ENCODE data around the gene SCRN1. TPM values are rescaled to one million over a fixed set of nuclear protein-coding genes. Genes with fewer than 3 reads are reported as not detected.
A peak's percentile ranks its signal among the peaks of the same experiment; 100 is the strongest.

Gene SCRN1
- total RNA-seq, 1 donor from 2014 or later, result 35.5 TPM

DNA sequence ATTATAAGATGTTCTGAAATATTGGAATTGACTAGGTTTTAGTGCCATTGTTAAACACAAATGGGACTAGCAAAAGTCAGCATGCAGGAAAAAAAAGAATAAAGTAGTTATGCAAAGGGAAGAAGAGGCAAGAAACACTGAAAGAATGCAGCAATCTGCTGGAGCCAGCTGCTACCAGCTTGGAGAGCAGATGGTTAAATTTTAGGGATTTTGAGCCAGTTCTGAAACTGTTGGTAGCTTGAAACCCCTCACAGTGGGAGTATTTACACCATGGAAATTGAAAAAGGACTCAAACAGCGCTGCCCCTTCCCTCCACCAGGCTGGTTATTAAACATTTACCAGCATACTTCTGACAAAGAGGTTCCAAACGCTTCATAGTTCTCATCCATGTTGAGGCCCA, 41.0 kb downstream of the SCRN1 start:
- no peaks in the 10 kb centered on the region for H3K27me3 ChIP-seq (ENCODE audit: control insufficient read depth, insufficient read depth, low read length)
- H3K36me3 ChIP-seq (ENCODE audit: control insufficient read depth, insufficient read depth, low read length), result peaks cover 3% of the 10 kb centered on the region
- no peak overlapping the region for H3K4me3 ChIP-seq (ENCODE audit: low read depth, low read length)
- DNase-seq (ENCODE audit: low read depth) (no peak), FAIRE-seq (no peak)
- TF ChIP-seq, protein P1, sequence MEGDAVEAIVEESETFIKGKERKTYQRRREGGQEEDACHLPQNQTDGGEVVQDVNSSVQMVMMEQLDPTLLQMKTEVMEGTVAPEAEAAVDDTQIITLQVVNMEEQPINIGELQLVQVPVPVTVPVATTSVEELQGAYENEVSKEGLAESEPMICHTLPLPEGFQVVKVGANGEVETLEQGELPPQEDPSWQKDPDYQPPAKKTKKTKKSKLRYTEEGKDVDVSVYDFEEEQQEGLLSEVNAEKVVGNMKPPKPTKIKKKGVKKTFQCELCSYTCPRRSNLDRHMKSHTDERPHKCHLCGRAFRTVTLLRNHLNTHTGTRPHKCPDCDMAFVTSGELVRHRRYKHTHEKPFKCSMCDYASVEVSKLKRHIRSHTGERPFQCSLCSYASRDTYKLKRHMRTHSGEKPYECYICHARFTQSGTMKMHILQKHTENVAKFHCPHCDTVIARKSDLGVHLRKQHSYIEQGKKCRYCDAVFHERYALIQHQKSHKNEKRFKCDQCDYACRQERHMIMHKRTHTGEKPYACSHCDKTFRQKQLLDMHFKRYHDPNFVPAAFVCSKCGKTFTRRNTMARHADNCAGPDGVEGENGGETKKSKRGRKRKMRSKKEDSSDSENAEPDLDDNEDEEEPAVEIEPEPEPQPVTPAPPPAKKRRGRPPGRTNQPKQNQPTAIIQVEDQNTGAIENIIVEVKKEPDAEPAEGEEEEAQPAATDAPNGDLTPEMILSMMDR (IDR thresholded peaks at IDR 0.05; ENCODE audit: insufficient read depth, low read length, severe bottlenecking), result no peak

DNA sequence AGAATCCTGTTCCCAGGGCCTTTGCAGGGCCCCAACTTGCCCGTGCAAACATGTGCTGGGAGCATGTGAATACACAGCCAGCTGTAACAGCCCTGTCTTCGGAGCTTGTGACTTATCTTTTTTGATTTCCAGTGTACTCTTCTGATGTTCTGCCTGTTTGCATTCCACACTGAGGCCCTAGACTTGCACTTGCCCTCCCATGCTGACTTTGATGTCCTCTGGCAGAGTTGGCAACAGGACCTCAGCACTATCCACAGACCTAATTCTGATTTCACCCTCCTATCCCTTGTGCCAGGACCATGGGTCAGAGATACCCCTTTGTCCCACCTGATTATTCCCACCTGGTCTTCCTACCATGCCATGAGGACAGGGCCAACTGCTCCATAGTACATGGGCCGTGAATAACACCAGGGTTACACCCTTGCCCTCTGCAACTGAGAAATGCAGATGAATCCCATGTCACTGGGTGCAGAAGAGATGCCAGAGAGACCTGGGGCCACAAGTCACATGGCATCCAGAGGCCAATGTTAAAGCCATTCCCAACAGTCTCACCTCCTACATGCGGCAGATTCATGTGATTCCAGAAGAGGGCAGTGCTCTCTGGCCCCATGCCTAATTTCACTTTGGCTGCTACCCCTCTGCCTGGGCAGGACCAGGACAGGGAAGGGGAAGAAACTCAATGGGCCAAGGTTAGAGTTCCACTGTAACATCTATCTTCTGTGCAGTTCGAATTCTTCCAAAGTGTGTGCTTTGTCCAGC, 43.0 kb downstream of the SCRN1 start:
- Histone ChIP-seq H3K36me3 (ENCODE audit: control insufficient read depth, insufficient read depth, low read length) (peaks cover 4% of the 10 kb centered on the region), H3K4me3 (ENCODE audit: low read depth, low read length) (no peak overlapping the region), H3K27me3 (ENCODE audit: control insufficient read depth, insufficient read depth, low read length) (no peaks in the 10 kb centered on the region)
- DNase-seq (ENCODE audit: low read depth) (peak; percentile 24), FAIRE-seq (peak; percentile 18)
- TF ChIP-seq, protein P1 (IDR thresholded peaks at IDR 0.05; ENCODE audit: insufficient read depth, low read length, severe bottlenecking), result peak; percentile 45

DNA sequence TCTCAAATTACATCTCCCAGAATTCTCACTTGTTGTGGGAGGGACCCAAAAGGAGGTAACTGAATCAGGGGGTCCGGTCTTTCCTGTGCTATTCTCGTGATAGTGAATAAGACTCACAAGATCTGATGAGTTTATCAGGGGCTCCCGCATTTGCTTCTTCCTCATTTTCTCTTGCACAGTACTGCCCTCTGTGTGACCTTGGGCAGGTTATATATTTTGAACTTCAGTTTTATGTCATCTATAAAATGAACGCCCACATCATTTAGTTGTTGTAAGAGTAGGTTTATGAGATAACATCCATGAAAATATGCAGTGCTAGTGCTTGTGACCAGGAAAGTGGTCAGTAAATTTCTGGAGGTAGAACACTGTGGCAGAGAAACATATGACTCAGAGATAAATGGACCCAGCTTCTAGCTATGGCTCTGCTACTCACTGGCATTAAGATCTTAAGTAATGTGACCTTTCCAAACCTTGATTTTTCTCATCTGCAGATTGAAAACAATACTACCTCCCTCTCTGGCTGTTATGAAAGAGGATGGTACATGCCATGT, 44.3 kb downstream of the SCRN1 start:
- no peak for DNase-seq (ENCODE audit: low read depth)
- Histone ChIP-seq H3K27me3 (ENCODE audit: control insufficient read depth, insufficient read depth, low read length) (no peaks in the 10 kb centered on the region), H3K36me3 (ENCODE audit: control insufficient read depth, insufficient read depth, low read length) (peaks cover 4% of the 10 kb centered on the region), H3K4me3 (ENCODE audit: low read depth, low read length) (no peak overlapping the region)
- TF ChIP-seq, protein P1 (IDR thresholded peaks at IDR 0.05; ENCODE audit: insufficient read depth, low read length, severe bottlenecking), result no peak
- no peak for FAIRE-seq

DNA sequence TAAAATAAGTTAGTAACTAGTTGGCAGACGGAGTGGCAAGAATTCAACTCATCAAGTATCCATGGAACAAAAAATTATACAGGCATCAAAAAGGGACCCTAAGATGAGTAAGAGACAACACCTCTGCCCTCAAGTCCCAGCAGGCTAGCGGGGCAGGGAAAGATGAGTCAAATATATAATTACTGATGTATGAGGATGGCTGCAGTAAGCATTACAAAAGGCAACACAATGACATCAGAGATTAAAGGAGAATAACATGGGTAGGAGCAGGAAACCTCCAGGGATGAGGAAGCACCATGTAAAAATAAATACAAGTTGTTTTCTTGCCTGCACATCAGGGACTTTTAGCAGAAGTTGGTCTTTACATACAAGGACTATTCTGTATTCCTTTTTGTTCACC, 49.4 kb downstream of the SCRN1 start:
- DNase-seq (ENCODE audit: low read depth), result peak; percentile 50
- H3K36me3 ChIP-seq (ENCODE audit: control insufficient read depth, insufficient read depth, low read length), result peaks cover 6% of the 10 kb centered on the region
- TF ChIP-seq, protein P1 (IDR thresholded peaks at IDR 0.05; ENCODE audit: insufficient read depth, low read length, severe bottlenecking), result no peak
- no peak for FAIRE-seq
- H3K27me3 ChIP-seq (ENCODE audit: control insufficient read depth, insufficient read depth, low read length), result no peaks in the 10 kb centered on the region
- H3K4me3 ChIP-seq (ENCODE audit: low read depth, low read length), result no peak overlapping the region

DNA sequence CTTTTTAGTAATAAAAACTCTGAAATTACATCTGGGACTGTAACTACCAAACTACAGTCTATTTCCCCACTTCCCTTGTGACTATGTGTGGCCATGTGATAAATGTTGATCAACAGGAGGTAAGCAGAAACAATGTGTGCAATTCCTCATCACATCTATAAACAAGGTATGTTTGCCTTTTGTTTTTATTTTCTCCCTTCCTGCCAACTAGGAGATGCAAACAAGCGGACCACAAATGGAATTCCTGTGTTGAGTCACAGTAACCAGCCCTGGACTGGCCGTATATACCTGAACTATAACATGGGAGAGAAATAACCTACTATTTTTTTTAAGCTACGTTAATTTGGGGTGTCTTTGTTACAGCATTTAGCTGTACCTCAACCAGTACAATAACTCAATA, 52.5 kb downstream of the SCRN1 start:
- DNase-seq (ENCODE audit: low read depth) (no peak), FAIRE-seq (no peak)
- H3K36me3 ChIP-seq (ENCODE audit: control insufficient read depth, insufficient read depth, low read length), result peaks cover 5% of the 10 kb centered on the region
- TF ChIP-seq, protein P1 (IDR thresholded peaks at IDR 0.05; ENCODE audit: insufficient read depth, low read length, severe bottlenecking), result no peak
- no peak overlapping the region for H3K4me3 ChIP-seq (ENCODE audit: low read depth, low read length)
- H3K27me3 ChIP-seq (ENCODE audit: control insufficient read depth, insufficient read depth, low read length), result no peaks in the 10 kb centered on the region
